B cell (primary cell): Measurements from ENCODE around the gene DHX34.

ENCODE experiments used
- EZH2 ChIP-seq: IDR thresholded peaks from 2 replicates; pipeline ENCODE4 v1.6.1; 2012; ENCODE audit warnings: borderline replicate concordance, low read depth, mild to moderate bottlenecking, moderate library complexity, low read length; ENCODE audit not compliant: insufficient read depth, poor library complexity, severe bottlenecking
- TF ChIP-seq, protein P1 (sequence below): fragments of 200-600 bp; IDR thresholded peaks from one replicate; pipeline ENCODE4 v1.8.0; 2022; ENCODE audit warnings: antibody characterized with exemption, mild to moderate bottlenecking

- TF ChIP-seq, protein P1, sequence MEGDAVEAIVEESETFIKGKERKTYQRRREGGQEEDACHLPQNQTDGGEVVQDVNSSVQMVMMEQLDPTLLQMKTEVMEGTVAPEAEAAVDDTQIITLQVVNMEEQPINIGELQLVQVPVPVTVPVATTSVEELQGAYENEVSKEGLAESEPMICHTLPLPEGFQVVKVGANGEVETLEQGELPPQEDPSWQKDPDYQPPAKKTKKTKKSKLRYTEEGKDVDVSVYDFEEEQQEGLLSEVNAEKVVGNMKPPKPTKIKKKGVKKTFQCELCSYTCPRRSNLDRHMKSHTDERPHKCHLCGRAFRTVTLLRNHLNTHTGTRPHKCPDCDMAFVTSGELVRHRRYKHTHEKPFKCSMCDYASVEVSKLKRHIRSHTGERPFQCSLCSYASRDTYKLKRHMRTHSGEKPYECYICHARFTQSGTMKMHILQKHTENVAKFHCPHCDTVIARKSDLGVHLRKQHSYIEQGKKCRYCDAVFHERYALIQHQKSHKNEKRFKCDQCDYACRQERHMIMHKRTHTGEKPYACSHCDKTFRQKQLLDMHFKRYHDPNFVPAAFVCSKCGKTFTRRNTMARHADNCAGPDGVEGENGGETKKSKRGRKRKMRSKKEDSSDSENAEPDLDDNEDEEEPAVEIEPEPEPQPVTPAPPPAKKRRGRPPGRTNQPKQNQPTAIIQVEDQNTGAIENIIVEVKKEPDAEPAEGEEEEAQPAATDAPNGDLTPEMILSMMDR, result no peak
- TF ChIP-seq EZH2, result no peak
Observed at GRCh38 chr19:47402504-47402903, 53.4 kb downstream of the DHX34 start.
